HG03457 (cell line): ENCODE data around the gene LNX2.
"Not testable (repeated sequence)": the region's sequence is repeated elsewhere in the genome, so short reads cannot be mapped to it uniquely, and the experiment has no call there.

ENCODE experiments used
- ATAC-seq: cut with Tn5 transposase; IDR thresholded peaks from one replicate; pipeline ENCODE4 v1.9.1; 2021; ENCODE audit warnings: moderate number of reproducible peaks; ENCODE audit not compliant: unreplicated experiment

LNX2 gene

DNA sequence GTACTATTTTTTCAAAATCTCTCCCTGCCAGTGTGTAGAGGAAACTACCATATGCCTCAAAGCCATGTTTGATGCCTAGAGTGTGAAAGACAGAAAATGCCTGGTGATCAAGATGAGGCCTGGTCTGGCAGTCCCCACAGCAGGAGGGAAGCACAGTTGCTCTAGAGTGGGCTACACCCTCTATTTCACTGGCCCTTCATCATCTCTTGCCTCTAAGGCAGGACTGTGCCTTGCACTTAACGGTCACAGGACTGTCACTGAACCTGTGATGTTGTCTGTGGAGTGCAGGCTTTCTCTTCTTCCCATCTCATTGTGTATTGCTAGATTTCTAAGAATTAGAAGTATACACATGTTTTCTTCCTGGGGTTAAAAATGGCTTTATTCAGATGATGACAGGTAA lies 17.7 kb upstream of the LNX2 start:
- ATAC-seq: no peak

DNA sequence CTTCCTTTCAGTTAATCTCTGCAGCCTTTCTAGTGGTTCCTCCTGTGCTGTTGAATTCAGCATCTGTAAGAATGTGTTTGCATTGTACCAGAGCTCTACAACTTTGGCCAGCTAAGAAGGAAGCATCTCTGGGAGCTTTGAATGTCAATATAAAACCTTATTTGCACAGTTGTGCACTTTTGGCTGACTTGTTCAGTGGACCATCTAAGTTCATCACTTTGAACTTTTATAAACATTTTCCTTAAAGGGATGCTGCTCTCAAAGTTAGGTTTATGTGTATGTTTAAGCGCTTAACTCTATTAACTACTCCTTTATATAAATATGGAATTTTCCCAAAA lies 16.9 kb upstream of the LNX2 start:
- ATAC-seq: no peak

DNA sequence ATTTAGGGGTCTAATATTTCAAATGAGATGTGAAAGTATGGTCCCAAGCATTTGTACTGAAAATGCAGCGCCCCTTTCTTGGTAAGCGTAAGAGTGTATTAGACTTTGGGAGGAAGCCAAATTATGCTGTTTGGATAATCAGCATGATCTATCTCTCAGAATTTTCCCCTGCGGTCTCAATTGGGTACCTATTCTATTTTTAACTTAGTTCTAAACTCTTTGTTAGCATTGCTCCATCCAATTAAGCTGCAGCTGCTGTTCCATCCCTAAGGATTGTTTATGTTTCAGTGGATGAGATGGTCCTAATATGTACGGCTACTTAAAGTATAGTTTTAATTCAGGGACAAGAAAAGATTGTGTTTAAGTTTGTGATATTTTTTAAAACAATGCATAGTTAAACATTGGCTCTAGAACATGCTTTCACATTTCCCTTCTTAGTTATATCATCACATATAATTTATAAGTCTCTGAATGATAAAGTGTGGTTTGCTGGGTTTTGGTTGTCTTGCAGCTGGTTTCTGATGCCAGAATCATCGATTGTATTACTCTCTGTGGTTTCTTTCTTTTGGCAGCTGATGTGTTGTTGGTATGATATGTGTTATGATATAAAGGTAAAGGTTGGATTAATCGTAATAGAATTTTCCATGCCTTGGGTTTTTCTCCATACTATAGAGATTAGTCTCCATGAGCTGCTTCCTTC lies 16.4 kb upstream of the LNX2 start:
- ATAC-seq: no peak

DNA sequence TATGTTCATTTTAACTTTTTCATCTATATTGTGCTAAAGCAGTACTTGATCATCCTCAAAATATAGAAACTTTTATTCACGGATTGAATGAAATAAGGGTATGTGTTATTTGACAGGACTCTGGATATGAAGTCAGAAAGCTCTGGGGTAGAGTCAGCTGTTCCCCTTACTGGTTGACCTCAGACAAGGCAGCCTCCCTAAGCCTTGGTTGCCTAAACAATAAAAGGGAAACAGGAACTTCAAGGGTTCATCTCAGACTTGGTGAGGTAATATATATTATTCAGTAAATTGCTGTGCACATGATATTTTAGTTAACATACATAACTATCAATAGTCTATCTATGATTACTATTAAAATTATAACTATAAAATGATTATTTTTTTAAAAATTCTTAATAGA lies 14.9 kb upstream of the LNX2 start:
- ATAC-seq: no peak

DNA sequence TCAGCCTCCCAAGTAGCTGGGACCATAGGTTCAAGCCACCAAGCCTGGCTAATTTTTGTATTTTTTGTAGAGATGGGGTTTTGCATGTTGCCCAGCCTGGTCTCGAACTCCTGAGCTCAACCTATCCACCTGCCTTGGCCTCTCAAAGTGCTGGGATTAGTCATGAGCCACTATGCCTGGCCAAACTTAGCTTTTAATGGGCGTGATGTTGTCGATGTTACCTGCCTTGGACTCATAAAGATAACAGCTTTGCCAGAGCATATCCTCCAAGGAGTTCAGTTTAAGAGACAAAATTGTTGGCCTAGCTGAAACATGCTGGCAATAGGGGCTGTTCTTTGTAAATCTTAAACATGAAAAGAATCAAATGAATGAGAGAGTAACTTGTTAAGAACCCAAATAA lies 14.5 kb upstream of the LNX2 start:
- ATAC-seq: no peak

DNA sequence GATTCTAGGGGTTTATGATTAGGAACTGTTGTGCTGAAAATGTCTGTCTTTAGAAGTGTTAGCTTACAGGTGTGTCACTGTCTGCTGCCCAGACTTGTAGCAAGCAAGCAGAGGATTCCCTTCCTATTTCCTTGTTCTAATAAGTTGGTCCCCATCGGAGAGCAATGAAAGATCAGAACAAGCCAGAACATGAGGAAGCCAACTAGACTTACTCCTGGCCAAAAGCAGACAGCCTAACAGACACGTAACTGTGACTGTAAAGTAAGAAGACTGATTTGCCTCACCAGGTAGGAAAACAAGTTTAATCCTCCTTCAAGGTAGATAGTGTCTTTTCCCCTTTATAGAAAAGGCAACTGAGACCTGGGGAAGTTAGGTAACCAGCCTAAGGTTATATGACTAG lies 13.9 kb upstream of the LNX2 start:
- no peak for ATAC-seq

DNA sequence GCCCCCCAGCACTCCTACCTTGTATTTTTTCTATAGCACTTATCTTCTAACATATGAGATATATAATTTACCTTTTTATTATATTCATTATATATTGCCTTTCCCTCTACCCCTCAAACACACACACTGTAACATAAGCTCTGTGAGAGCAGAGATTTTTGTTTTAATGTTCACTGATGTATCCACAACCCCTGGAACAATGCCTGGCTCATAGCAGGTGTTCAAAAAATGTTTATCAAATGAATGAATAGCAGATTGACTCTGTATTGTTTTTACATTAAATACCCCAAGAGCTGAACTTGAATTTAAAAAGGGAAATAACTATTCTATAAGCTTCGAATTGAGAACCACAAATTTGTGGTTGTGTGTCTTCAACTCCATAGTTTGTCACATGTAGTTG lies 12.3 kb upstream of the LNX2 start:
- no peak for ATAC-seq

DNA sequence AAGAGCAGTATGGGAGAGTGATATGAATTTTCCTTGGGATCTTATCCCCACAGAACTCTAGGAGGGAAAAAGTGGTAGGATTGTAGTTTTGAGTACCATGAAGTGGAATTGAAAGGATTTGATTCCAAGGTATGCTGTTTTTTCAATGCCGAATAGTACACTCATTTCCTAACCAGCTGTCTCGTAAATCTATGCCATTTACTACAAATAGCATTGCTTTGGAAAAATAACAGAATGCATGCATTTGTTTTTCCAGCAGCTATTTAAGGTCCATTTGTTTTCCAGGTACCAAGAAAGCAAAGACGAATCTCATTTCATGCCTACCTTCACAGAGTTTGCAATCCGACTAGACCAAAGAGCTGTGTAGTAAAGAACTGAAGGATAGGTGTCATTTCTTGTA lies 11.9 kb upstream of the LNX2 start:
- ATAC-seq: no peak

DNA sequence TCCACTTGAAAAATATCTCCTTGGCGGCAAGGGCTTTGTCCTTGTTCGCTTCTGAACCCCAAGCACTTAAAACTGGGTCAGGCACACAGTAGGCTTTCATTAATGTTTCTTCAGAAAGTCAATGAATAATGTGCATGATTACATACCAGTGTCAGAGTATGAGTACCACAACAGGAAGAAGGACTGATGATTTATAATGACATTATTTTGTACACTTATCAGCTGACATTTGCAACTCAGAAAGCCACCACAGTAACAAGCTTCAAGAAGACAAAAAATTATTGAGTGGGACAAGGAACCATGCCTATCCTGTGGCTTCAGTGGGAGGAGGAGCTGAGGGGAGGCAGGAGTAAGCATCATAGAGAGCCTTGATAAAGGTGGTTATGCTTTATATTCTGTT lies 11.3 kb upstream of the LNX2 start:
- no peak for ATAC-seq

DNA sequence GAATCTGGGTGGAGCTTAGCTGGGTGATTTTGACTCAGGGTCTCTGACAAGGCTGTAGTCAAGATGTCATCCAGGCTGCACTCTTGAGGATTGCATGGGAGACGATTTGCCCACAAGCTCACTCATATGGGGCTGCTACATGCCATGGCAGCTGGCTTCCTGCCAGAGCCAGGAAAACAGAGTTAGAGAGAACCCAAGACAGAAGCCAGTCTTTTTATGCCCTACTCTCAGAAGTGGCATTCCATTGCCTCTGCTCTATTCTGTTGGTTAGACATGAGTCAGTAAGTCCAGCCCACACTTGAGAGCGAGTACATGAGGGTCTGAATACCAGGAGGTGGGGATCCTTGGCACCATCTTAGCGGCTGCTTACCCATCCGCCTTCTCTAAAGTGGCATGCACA lies 10.8 kb upstream of the LNX2 start:
- ATAC-seq: no peak

DNA sequence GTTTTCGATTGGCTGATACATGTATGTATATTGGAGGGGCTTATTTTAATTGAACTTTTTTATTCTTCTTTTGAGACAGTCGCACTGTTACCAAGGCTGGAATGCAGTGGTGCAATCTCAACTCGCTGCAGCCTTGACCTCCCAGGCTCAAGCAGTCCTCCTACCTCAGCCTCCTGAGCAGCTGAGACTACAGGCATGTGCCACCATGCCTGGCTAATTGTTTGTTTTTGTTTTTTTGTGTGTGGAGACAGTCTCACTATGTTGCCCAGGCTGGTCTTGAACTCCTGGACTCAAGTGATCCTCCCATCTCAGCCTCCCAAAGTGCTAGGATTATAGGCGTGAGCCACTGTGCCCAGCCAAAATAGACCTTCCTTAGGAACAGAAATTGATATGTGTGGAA lies 8.4 kb upstream of the LNX2 start:
- ATAC-seq: not testable (repeated sequence)

DNA sequence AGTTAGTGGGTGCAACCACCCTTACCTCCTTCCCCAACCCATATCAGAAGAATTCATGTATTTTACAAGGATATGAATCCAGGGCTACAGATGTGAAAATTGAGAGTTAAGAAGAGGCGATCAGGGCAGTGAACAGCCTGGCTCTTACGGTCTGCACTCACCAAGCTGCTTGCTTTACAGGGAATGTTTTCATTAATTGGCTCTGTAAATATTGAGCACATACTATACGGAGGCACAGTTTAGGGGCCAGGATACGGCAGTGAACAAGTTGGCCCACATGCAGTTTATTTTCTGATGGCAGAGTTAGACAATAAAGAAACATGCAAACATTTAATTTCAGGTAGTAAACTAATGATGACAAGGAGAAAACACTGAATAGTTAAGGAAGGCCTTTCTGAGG lies 7.8 kb upstream of the LNX2 start:
- no peak for ATAC-seq

DNA sequence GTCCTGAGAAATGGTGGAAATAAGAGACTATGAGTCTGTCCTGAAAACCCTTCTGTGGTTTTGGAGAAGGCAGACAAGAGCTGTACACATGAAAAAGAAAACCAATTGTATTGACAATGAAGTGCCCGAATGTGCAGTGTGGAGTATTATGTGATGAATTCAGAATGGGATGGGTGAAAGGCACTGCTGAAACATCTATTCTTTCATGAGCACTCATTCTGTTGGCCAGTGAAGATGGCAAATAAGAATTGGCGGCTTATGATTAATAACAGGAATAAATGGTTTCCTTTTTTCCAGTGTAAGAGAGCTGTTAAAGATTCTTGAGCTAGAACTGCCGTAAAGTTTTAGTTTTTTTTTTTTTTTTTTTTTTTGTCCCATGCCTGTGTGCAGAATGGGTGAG lies 7.1 kb upstream of the LNX2 start:
- ATAC-seq: no peak

DNA sequence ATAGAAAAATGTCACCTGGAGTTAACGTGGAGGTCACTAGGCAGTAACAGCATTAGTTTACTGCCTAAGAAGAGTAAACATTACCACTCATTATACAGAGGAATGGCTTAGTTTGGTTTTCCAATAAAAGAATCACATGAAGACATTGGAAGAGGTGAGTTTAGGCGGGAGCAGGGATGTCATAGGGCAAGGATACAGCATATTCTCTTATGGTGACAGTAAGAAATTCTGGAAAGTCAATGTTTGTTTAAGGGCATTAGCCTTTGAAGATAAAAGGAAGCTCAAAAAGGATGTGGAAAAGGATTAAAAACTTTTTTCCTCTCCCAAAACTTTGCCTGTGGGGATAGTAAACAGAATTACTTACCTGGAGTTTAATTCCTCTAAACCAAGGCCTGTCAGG lies 5.5 kb upstream of the LNX2 start:
- ATAC-seq: no peak

DNA sequence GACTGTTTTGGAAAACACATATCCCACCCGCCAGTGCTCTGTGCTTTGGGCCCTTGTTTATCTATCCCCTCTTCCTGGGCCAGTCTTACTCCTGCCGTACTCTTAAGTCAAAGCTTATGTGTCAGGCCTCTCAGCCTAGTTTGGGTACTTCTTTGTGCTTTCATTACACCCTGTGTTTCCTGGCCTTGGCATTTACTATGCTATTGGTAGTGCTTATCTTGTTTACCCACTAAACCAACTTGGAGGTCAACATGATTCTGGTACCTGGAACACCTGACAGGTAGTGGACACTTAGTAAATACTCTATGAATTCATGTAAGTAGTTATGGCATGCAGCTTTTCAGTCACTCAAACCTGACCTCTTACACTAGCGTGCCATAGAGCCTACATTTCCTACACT lies 3.7 kb upstream of the LNX2 start:
- ATAC-seq: no peak

DNA sequence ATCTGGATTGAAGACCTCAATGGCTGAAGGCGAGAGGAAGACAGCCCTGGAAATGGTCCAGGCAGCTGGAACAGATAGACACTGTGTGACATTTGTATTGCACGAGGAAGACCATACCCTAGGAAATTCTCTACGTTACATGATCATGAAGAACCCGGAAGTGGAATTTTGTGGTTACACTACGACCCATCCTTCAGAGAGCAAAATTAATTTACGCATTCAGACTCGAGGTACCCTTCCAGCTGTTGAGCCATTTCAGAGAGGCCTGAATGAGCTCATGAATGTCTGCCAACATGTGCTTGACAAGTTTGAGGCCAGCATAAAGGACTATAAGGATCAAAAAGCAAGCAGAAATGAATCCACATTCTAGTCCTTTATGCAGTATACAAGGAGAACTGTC lies 2.6 kb upstream of the LNX2 start:
- ATAC-seq: no peak

DNA sequence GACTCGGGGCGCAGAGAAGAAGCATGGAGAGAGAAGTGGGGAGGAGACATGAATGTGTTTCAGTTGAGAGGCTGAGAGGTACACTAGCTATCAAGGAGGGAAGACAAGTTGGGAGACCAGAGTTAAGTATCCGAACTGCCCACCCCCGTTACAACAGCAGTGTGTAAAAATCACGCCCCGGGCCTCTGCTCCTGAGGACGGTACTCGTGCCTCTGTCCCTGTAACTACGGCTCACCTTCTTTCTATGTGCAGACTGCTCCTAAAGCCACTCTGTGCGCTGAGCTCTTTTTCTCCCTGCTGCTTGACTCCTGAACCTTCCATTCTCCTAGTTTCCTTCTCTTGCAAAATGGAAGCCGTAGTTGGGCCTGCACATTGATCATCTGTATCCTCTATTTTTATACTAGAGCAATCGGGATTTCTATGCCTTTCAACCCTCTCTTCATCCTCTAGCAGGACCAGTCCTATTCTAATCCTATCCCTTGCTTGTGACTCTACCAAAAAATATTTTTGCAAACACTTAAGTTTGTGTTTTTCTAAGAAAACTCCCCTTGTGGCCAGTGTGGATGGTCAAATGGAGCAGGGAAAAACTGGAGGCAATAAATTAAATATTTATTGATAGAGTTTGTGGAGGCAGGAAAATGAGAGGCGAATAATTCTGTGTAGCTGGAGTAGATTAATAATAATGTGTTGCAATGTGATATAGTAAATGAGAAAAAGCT lies 1.9 kb upstream of the LNX2 start:
- ATAC-seq: peak; percentile 0

DNA sequence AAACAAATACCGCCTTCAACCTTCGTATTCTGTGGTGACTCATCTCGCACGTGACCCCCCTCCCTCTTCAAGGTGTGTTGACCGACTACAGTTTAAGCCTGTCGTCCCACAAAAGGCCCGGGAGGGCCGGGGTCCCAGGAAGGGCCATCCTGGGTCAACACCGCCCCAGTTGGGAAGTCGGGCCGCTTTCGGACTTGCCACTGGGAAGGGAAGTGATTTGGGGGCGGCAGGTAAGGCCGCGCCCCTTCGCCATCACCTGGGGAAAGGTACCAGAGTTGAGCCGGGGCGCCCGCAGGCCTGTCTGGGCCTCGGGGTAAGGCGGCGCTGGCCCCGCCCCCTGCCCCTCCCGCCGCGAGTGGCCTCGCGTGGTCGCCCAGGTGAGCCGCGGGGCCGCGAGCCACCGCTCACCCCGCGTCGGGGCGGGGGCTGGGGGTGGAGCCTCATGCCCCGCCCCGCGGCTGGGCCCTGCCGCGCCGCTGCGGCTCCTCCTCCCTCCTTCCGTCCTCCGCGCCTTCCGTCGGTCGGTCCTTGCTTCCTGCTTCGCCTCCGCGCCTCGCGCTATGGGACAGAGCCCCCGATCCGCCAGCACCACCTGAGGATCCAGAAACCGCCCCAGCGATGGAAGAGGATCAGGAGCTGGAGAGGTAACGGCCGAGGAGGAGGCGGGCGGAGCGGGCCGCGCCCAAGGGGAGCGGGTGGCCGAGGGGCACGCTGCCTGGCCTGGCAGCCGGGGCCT lies 1.2 kb upstream of the LNX2 start, which contains the start of gene POLR1D:
POLR1D (plus strand) TSS at position 527 of the 736 bp plus-strand sequence; CDS start at position 619, 92 bp downstream.
- peak; percentile 56 for ATAC-seq

DNA sequence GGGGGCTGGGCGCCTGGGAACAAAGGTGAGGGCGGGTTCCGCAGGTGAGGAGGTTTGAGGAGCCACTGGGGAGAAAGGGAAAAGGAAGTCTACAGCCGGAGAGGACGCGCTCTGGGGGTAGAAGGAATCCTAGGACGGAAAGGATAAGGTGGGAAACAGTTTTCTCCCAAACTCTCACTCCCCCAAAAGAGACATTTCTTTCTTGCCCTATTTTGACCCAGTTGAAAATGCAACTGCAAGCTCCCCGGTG lies 712 bp upstream of the LNX2 start:
- no peak for ATAC-seq

DNA sequence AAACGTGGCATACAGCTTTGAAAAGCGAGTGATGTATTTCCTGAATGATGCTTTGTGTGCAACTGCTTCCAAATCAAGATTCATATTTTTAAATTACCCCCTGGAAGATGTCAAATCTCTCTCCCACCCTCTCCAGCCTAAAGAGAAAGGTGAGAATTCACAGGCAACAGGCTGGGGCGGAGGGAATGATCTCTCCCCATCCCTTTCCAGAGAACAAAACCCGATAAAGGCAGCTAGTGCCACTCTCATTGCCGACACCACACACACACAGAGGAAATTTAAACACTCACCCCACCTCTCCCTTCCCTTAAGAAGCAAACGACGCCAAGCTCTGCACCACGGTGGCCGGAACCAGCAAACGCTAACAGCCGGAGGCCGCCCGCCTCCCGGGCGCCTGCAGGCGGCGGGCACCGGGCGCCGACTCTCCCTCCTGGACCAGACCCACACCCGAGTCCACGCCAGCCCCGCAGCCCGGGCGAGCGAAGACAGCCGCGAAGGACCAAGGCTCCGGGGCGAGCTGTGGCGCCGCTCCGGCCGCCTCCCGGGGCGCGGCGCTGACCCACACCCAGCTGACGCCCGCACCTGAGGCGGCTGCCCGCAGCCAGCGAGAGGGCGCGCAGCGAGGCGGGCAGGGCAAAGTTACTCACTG lies 477 bp downstream of the LNX2 start:
- peak; percentile 32 for ATAC-seq

DNA sequence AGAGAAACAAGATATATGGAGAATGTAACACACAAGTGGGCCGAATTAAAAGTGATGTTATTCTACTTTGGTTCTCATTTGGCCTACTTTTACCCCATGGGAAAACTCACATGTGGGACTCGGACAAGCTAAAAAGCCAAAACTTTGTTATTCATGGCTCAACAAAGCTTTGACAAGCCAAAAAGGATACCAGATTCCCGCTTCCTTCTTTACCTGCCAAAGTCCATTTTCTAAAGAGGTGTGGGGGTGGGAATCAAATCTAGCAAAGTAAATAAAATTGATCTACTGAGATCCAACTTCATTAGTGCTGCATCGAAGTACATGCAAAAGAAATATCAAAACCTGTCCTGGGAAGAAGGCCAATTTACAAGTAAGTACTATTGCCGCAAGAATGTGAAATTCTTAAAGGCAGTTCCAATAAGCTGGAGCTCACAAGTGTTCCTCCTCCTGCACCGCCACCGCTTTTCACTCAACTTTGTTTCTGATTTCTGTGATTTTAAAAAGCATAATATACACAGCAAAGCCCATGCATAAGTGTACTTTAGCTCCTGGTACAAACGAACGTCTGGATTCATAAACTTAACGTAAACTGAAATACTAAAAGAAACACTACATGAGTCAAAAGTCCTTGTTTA lies 1.1 kb downstream of the LNX2 start:
- ATAC-seq: no peak
